Ishikawa (cell line): ENCODE results near the gene RANBP9.

Experiments used
- CEBPB ChIP-seq: IDR thresholded peaks from 2 replicates; pipeline ENCODE4 v1.6.1; 2012
- CREB1 ChIP-seq: IDR thresholded peaks from 2 replicates; pipeline ENCODE4 v1.6.1; 2012; ENCODE audit warnings: low read depth
- EGR1 ChIP-seq: IDR thresholded peaks from 2 replicates; pipeline ENCODE4 v1.6.1; 2012
- EP300 ChIP-seq: IDR thresholded peaks from 2 replicates; pipeline ENCODE4 v1.6.1; 2012; ENCODE audit warnings: borderline replicate concordance
- FOXM1 ChIP-seq: IDR thresholded peaks from 2 replicates; pipeline ENCODE4 v1.6.1; 2012; ENCODE audit warnings: low read depth, borderline replicate concordance
- NFIC ChIP-seq: IDR thresholded peaks from 2 replicates; pipeline ENCODE4 v1.6.1; 2012
- RAD21 ChIP-seq: IDR thresholded peaks from 2 replicates; pipeline ENCODE4 v1.6.1; 2012; ENCODE audit warnings: low read depth
- TAF1 ChIP-seq: IDR thresholded peaks from 2 replicates; pipeline ENCODE4 v1.6.1; 2012; ENCODE audit warnings: low read depth, mild to moderate bottlenecking
- TCF12 ChIP-seq: IDR thresholded peaks from 2 replicates; pipeline ENCODE4 v1.6.1; 2012; ENCODE audit warnings: low read depth
- TEAD4 ChIP-seq: IDR thresholded peaks from 2 replicates; pipeline ENCODE4 v1.6.1; 2012
- YY1 ChIP-seq: IDR thresholded peaks from 2 replicates; pipeline ENCODE4 v1.6.1; 2012; ENCODE audit warnings: low read depth
- ZBTB7A ChIP-seq: IDR thresholded peaks from 2 replicates; pipeline ENCODE4 v1.6.1; 2012; ENCODE audit warnings: low read depth
- TF ChIP-seq, protein P1 (sequence below): IDR thresholded peaks from 2 replicates; pipeline ENCODE4 v1.6.1; 2012
- TF ChIP-seq, protein P2 (sequence below): IDR thresholded peaks from 2 replicates; pipeline ENCODE4 v1.6.1; 2012
- TF ChIP-seq, protein P3 (sequence below): IDR thresholded peaks from 2 replicates; pipeline ENCODE4 v1.6.1; 2012; ENCODE audit warnings: low read depth, mild to moderate bottlenecking

The RANBP9 gene

DNA sequence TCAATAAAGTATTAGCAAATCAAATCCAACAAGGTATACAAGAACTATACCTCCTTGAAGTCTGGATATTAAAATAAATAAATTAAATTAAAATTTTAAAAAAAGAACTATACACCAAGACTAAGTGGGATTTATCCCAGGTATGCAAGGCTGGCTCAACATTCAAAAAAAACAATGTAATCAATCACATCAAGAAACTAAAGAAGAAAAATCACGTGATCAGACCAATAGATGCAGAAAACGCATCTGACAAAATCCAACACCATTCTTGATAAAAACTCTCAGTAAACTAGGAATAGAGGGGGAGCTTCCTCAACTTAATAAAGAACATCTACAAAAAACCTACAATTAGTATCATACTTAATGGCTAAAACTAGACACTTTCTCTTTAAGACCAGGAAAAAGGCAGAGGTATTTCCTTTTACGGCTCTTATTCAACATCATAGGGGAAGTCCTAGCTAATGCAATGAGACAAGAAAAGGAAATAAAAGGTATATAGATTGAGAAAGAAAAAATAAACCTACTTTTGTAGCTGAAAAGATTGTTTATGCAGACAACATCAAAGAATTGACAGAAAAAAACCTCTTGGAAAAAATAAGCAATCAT is 35.0 kb downstream of the RANBP9 start:
- TF ChIP-seq, protein P1, sequence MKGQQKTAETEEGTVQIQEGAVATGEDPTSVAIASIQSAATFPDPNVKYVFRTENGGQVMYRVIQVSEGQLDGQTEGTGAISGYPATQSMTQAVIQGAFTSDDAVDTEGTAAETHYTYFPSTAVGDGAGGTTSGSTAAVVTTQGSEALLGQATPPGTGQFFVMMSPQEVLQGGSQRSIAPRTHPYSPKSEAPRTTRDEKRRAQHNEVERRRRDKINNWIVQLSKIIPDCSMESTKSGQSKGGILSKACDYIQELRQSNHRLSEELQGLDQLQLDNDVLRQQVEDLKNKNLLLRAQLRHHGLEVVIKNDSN, result no peak
- TF ChIP-seq, protein P2, sequence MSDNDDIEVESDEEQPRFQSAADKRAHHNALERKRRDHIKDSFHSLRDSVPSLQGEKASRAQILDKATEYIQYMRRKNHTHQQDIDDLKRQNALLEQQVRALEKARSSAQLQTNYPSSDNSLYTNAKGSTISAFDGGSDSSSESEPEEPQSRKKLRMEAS, result no peak
- TF ChIP-seq NFIC (no peak), TEAD4 (no peak), RAD21 (no peak), TCF12 (no peak), CEBPB (no peak), FOXM1 (no peak), ZBTB7A (no peak), EGR1 (no peak), CREB1 (no peak), EP300 (no peak), YY1 (no peak)
- TF ChIP-seq, protein P3, sequence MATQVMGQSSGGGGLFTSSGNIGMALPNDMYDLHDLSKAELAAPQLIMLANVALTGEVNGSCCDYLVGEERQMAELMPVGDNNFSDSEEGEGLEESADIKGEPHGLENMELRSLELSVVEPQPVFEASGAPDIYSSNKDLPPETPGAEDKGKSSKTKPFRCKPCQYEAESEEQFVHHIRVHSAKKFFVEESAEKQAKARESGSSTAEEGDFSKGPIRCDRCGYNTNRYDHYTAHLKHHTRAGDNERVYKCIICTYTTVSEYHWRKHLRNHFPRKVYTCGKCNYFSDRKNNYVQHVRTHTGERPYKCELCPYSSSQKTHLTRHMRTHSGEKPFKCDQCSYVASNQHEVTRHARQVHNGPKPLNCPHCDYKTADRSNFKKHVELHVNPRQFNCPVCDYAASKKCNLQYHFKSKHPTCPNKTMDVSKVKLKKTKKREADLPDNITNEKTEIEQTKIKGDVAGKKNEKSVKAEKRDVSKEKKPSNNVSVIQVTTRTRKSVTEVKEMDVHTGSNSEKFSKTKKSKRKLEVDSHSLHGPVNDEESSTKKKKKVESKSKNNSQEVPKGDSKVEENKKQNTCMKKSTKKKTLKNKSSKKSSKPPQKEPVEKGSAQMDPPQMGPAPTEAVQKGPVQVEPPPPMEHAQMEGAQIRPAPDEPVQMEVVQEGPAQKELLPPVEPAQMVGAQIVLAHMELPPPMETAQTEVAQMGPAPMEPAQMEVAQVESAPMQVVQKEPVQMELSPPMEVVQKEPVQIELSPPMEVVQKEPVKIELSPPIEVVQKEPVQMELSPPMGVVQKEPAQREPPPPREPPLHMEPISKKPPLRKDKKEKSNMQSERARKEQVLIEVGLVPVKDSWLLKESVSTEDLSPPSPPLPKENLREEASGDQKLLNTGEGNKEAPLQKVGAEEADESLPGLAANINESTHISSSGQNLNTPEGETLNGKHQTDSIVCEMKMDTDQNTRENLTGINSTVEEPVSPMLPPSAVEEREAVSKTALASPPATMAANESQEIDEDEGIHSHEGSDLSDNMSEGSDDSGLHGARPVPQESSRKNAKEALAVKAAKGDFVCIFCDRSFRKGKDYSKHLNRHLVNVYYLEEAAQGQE, result no peak

DNA sequence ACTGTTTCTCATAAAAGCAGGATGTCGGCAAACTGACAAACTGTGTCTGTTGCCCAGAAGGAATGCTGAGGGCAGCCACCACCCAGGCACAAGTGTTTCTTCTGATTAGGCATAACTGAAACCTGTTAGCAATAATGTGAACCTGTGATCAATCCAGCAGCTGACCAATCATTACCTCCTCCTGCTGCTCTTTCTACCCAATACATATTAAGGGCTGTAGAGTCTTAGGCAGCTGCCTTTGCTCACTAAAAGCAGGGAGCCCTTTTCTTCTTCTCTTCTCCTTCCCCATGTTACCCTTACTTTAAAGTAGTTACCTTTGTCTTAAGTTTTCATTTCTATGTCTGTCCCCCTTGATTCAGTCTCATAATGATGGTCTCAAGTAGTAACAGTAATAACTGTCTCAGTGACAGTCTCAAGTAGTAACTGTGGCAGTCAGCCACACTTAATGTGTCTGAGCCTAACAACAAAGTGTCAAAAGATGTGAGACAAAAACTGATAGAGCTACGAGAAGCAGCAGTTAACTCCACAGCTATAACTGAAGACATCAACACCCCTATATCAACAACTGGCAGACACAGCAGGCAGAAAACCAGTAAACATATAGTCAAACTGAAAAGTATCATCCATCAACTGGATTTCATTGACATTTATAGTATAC is 37.0 kb downstream of the RANBP9 start:
- TF ChIP-seq FOXM1 (no peak), EP300 (no peak), CREB1 (no peak), NFIC (no peak), TEAD4 (no peak), EGR1 (no peak), TAF1 (no peak), ZBTB7A (no peak), YY1 (no peak)
- TF ChIP-seq, protein P1, result no peak
- TF ChIP-seq, protein P3, result no peak

DNA sequence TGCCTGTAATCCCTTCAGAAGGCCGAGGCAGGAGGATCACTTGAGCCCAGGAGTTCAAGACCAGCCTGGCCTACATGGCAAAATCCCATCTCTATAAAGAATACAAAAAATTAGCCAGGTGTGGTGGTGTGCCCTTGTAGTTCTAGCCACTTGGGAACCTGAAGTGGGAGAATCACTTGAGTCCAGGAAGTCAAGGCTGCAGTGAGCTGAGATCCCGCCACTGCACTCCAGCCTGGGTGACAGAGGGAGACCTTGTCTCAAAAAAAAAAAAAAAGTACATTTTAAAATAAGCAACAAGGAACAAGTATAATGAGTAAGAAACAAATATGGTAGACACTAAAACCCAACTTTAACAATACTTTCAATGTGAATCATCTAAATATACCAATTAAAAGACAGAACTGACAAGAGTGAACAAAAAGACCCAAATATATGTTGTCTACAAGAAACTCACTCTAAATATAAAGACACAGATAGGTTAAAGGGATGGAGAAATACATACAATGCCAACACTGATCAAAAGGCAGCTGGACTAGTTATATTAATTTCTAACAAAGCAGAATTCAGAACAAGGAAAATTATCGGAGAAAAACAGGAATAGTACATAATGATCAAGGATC is 37.7 kb downstream of the RANBP9 start:
- TF ChIP-seq, protein P1, result no peak
- TF ChIP-seq TAF1 (no peak), CEBPB (no peak), ZBTB7A (no peak), RAD21 (no peak), TEAD4 (no peak), TCF12 (no peak), CREB1 (no peak), EGR1 (no peak), EP300 (no peak), NFIC (no peak), YY1 (no peak), FOXM1 (no peak)
- TF ChIP-seq, protein P3, result no peak
- TF ChIP-seq, protein P2, result no peak
